WTC11 (cell line): Measurements from ENCODE around the gene COPS9. TPM values are rescaled to one million over a fixed set of nuclear protein-coding genes. Genes with fewer than 3 reads are reported as not detected.

ENCODE experiments used
- ATAC-seq: fragments of 200-7000 bp; cut with Tn5 transposase; 2 replicates; pipeline ENCODE4 v1.10.0; 2021; ENCODE audit warnings: mild to moderate bottlenecking, moderate library complexity
- CTCF ChIA-PET: fragments of 300-600 bp; sonication (Branson Sonifier 250); formaldehyde crosslinking; loops from one replicate; lab custom pipeline; 2021; ENCODE audit warnings: antibody characterized with exemption; lab: Charles Lee
- POLR2A ChIA-PET: fragments of 350-600 bp; sonication (Branson Sonifier 250); formaldehyde crosslinking; loops from one replicate; lab custom pipeline; 2021; ENCODE audit warnings: antibody characterized with exemption; lab: Charles Lee
- DNase-seq: peaks from one replicate; pipeline ENCODE4 v3.0.0; 2021; ENCODE audit warnings: low spot score
- H3K27ac Mint-ChIP-seq: 2 replicates; pipeline ENCODE4 v1.8.0; 2021; ENCODE audit warnings: mixed read lengths
- H3K27me3 Mint-ChIP-seq: 2 replicates; pipeline ENCODE4 v1.8.0; 2021; ENCODE audit warnings: low read depth, mild to moderate bottlenecking, moderate library complexity, mixed read lengths
- H3K36me3 Mint-ChIP-seq: 2 replicates; pipeline ENCODE4 v1.8.0; 2021; ENCODE audit warnings: mixed read lengths
- H3K4me1 Mint-ChIP-seq: 2 replicates; pipeline ENCODE4 v1.8.0; 2022; ENCODE audit warnings: mixed read lengths
- H3K4me3 Mint-ChIP-seq: 2 replicates; pipeline ENCODE4 v1.8.0; 2021; ENCODE audit warnings: mild to moderate bottlenecking, moderate library complexity, mixed read lengths
- H3K9me3 Mint-ChIP-seq: 2 replicates; pipeline ENCODE4 v1.8.0; 2021; ENCODE audit warnings: mixed read lengths
- AR ChIP-seq: fragments of 250-450 bp; sonication (Bioruptor Pico); IDR thresholded peaks from 2 replicates; pipeline ENCODE4 v1.9.0; 2021; ENCODE audit warnings: mild to moderate bottlenecking
- ATF2 ChIP-seq: sonication (generic); formaldehyde crosslinking; IDR thresholded peaks from 2 replicates; pipeline ENCODE4 v1.8.1; 2022; ENCODE audit warnings: low read depth, missing genetic modification reagents, borderline replicate concordance
- ATF6 ChIP-seq: sonication (generic); formaldehyde crosslinking; IDR thresholded peaks from 2 replicates; pipeline ENCODE4 v1.8.1; 2023; ENCODE audit warnings: mild to moderate bottlenecking, missing genetic modification reagents
- CTCF ChIP-seq: fragments of 200-600 bp; IDR thresholded peaks from 2 replicates; pipeline ENCODE4 v1.8.0; 2022; ENCODE audit warnings: antibody characterized with exemption
- ZNF232 ChIP-seq: sonication (generic); formaldehyde crosslinking; IDR thresholded peaks from 2 replicates; pipeline ENCODE4 v1.8.0; 2022; ENCODE audit warnings: mild to moderate bottlenecking, missing genetic modification reagents
- ZNF281 ChIP-seq: sonication (generic); formaldehyde crosslinking; IDR thresholded peaks from 2 replicates; pipeline ENCODE4 v1.8.0; 2023; ENCODE audit warnings: mild to moderate bottlenecking, missing genetic modification reagents
- ZNF317 ChIP-seq: sonication (generic); formaldehyde crosslinking; IDR thresholded peaks from 2 replicates; pipeline ENCODE4 v1.8.1; 2023; ENCODE audit warnings: low read depth, mild to moderate bottlenecking, moderate library complexity, missing genetic modification reagents, borderline replicate concordance
- ZNF512 ChIP-seq: sonication (generic); formaldehyde crosslinking; IDR thresholded peaks from 2 replicates; pipeline ENCODE4 v1.8.1; 2022; ENCODE audit warnings: missing genetic modification reagents, borderline replicate concordance
- ZSCAN18 ChIP-seq: fragments of 250-450 bp; sonication (Bioruptor Pico); IDR thresholded peaks from 2 replicates; pipeline ENCODE4 v2.1.2; 2022; ENCODE audit warnings: mild to moderate bottlenecking, moderate library complexity
- total RNA-seq: library from RNA; stranded (reverse); gene quantifications from 3 replicates; pipeline ENCODE4 v1.2.3, GENCODE V29; 2021
- TF ChIP-seq, protein P1 (sequence below): fragments of 250-450 bp; sonication (Bioruptor Pico); IDR thresholded peaks from 2 replicates; pipeline ENCODE4 v1.9.0; 2021; ENCODE audit warnings: moderate library complexity, mild to moderate bottlenecking, inconsistent platforms, borderline replicate concordance
- TF ChIP-seq, protein P2 (sequence below): sonication (generic); formaldehyde crosslinking; IDR thresholded peaks from 2 replicates; pipeline ENCODE4 v1.8.1; 2022; ENCODE audit warnings: mild to moderate bottlenecking, missing genetic modification reagents, moderate library complexity, borderline replicate concordance
- TF ChIP-seq, protein P3 (sequence below): sonication (generic); formaldehyde crosslinking; IDR thresholded peaks from 2 replicates; pipeline ENCODE4 v1.8.0; 2023; ENCODE audit warnings: missing genetic modification reagents

The COPS9 gene
- total RNA-seq, 1 experiment from 2014 or later: 142 TPM

GRCh38 chr2:240095556-240096523 is 40.3 kb downstream of the COPS9 start (continued):
- TF ChIP-seq ZSCAN18 (CRISPR knock-in tag): no peak

DNA sequence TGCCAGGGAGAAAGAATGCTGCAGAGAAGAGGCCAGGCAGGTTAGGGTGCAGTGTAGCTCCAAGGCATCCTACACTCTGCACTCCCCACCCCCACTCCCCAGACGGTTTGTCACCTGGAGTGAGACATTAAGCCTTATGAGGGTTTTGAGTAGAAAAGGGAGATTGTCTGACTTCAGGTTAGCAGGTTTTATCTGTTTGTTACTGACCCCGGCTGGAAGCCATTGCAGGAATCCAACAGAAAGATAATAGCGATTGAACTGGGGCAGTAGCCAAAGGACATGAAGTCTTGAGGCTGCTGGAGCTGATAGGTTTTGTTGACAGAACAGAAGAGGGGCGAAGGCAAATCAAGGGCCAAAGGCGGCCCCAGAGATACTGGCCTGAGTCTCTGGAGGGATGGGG is 46.8 kb downstream of the COPS9 start:
- TF ChIP-seq ATF6 (CRISPR knock-in tag): no peak
- peaks cover 13% of the 10 kb centered on the region for H3K4me1 Mint-ChIP-seq
- DNase-seq (no peak), ATAC-seq (peak; percentile 30; the same call in 1 of the 2 replicates)
- no peak overlapping the region for H3K4me3 Mint-ChIP-seq
- CTCF ChIA-PET: interaction anchor here (0.9 kb wide), 1 partner anchor 28 kb away, joined by 3 read pairs; no protein-coding TSS in a partner anchor
- peaks cover 8% of the 10 kb centered on the region for H3K27me3 Mint-ChIP-seq
- H3K9me3 Mint-ChIP-seq: peaks cover 39% of the 10 kb centered on the region
- H3K36me3 Mint-ChIP-seq: peaks cover 15% of the 10 kb centered on the region
- POLR2A ChIA-PET: no interaction called here
- no peak overlapping the region for H3K27ac Mint-ChIP-seq

DNA sequence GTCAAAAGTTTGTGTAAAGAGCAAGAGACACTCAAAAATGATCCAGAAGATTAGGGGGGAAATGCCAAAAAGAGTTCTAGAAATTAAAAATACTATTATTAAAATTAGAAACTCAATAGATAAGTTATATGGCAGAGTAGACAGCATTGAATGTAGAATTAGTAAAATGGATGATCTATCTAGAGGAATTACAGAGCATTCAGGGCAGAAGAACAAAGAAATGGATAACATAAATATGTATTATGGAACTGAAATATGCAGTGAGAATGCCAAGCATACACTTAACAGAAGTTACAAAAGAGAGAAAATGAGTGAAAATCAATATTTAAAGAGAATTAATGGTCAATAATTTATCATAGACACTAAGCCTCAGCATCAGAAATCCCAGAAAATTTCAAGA is 49.5 kb downstream of the COPS9 start:
- ATAC-seq (no peak), DNase-seq (no peak)
- peaks cover 33% of the 10 kb centered on the region for H3K9me3 Mint-ChIP-seq
- CTCF ChIA-PET: no interaction called here
- POLR2A ChIA-PET: no interaction called here
- peaks cover 11% of the 10 kb centered on the region for H3K4me1 Mint-ChIP-seq
- H3K27me3 Mint-ChIP-seq: peaks cover 6% of the 10 kb centered on the region
- H3K36me3 Mint-ChIP-seq: peaks cover 15% of the 10 kb centered on the region
- H3K27ac Mint-ChIP-seq: no peak overlapping the region
- no peak overlapping the region for H3K4me3 Mint-ChIP-seq
- no peak for TF ChIP-seq ATF2
- TF ChIP-seq ZNF281 (CRISPR knock-in tag): no peak
- no peak for TF ChIP-seq CTCF
- TF ChIP-seq AR (CRISPR knock-in tag): no peak
- TF ChIP-seq ZNF317: no peak
- TF ChIP-seq ZNF232 (CRISPR knock-in tag): no peak
- TF ChIP-seq, protein P1, sequence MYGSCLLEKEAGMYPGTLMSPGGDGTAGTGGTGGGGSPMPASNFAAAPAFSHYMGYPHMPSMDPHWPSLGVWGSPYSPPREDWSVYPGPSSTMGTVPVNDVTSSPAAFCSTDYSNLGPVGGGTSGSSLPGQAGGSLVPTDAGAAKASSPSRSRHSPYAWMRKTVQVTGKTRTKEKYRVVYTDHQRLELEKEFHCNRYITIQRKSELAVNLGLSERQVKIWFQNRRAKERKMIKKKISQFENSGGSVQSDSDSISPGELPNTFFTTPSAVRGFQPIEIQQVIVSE: no peak
- TF ChIP-seq ZNF512 (CRISPR knock-in tag): no peak
- TF ChIP-seq, protein P2, sequence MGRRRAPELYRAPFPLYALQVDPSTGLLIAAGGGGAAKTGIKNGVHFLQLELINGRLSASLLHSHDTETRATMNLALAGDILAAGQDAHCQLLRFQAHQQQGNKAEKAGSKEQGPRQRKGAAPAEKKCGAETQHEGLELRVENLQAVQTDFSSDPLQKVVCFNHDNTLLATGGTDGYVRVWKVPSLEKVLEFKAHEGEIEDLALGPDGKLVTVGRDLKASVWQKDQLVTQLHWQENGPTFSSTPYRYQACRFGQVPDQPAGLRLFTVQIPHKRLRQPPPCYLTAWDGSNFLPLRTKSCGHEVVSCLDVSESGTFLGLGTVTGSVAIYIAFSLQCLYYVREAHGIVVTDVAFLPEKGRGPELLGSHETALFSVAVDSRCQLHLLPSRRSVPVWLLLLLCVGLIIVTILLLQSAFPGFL (CRISPR knock-in tag): no peak
- TF ChIP-seq, protein P3, sequence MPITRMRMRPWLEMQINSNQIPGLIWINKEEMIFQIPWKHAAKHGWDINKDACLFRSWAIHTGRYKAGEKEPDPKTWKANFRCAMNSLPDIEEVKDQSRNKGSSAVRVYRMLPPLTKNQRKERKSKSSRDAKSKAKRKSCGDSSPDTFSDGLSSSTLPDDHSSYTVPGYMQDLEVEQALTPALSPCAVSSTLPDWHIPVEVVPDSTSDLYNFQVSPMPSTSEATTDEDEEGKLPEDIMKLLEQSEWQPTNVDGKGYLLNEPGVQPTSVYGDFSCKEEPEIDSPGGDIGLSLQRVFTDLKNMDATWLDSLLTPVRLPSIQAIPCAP: no peak
